Esophagus mucosa (tissue), 1 donor: ENCODE data around the gene TRAPPC12. TPM values are rescaled to one million over a fixed set of nuclear protein-coding genes. Genes with fewer than 3 reads are reported as not detected.
"Not testable (repeated sequence)": the region's sequence is repeated elsewhere in the genome, so short reads cannot be mapped to it uniquely, and the experiment has no call there.

Experiments
- ATAC-seq: fragments of 200-7000 bp; cut with Tn5 transposase; one replicate; pipeline ENCODE4 v1.9.1; 2020
- total RNA-seq: library from RNA; stranded (reverse); gene quantifications from one replicate; pipeline ENCODE4 v1.2.4, GENCODE V29; 2023
- donor health status: DM: yes; HTN: yes; CAD: no.

The TRAPPC12 gene
- total RNA-seq, 1 donor from 2014 or later = 61.7 TPM

DNA sequence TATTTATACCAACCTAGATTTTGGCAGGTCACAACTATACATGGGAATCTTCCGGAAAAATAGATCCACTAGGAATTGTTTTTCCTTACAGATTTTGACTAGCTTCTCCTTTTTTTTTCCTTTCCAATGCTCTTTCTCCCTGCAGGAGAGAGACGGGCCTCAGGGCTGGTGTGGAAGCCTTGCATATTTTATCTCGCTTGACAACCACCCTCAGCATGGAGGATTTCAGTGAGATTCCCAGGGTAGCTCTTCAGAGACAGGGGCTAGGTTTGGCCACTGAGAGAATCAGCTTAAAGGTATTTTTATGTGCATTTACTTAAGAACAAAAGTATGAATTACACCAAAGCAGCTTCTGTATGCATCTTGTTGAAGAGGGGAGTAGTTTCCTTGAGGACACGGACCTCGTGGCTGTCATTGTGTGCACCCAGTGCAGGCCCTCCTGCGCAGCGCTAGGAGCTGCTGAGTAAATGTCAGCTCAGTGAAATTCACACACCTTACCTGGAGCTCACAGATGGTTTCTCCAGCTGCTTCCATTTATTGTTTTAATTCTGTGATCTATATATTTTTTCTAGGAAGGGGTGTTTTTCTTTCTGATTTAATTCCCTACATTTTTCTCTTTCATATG lies 54.4 kb downstream of the TRAPPC12 start:
- ATAC-seq = no peak

DNA sequence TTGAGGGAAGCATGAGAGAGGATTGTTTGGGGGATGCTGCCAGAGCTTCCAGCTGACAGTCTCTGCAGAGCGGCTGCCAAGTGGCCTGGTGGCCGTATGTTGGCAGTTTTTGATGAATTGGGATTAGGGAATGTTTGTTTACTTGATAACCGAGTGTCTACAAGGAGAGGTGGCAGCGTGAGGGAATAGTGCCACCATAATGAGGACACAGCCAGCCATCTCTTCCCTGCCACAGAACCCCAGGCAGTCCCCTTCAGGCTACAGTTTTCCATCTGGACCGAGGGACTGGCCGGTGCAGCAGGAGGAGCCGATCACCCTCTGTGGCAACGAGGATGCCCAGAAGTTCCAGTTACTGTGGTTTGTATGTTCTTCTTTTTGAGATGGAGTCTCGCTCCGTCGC lies 55.2 kb downstream of the TRAPPC12 start:
- ATAC-seq = no peak

DNA sequence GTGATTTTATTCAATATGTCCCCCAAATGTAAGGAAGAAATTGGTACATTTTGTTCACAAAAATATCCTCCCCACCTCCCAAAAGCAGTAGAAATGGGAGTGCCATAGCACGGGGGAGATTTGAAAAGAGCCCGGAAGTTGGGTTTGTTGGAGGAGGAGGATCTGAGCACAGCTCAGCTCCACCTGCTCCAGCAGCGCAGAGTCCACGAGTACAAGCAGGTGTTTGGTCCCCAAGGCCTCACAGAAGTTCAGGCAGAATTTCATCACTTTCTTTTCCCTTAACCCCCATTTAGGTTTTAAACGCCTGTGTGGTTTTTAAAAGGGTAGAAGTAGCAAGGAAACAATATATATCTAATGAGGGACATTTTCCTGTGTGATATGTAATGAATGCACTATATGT lies 56.0 kb downstream of the TRAPPC12 start:
- ATAC-seq = no peak

DNA sequence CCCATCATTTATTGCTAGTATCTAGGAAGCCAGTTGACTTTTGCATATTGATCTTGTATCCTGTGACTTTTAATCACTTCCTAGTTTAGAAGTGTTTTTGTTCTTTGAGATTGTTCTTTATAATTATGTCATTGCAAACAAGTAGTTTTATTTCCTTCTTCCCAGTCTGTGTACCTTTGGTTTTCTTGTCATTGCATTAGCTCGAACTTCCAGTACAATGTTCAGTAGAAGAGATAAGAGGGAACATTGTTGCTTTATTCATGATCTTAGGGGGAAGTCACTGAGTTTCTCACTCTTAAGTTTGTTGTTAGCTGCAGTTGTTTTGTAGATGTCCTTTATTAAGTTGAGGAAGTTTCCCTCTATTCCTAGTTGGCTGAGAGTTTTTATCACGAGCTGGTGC lies 61.0 kb downstream of the TRAPPC12 start:
- ATAC-seq = no peak

DNA sequence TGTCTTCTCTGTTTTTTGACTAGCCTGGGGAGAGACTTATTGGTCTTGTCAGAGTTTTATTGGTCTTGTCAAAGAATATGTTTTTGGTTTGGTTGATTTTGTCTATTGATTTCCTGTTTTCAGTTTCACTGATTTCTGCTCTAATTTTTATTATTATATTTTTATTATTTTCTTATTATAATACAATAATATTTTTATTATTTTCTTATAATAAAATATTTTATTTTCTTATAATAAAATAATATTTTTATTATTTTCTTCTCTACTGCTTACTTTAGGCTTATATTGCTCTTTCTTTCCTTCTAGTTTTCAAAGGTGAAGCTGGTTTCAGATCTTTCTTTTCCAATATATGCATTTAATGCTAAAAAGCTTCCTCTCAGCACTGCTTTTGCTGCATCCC lies 62.0 kb downstream of the TRAPPC12 start:
- no peak for ATAC-seq

DNA sequence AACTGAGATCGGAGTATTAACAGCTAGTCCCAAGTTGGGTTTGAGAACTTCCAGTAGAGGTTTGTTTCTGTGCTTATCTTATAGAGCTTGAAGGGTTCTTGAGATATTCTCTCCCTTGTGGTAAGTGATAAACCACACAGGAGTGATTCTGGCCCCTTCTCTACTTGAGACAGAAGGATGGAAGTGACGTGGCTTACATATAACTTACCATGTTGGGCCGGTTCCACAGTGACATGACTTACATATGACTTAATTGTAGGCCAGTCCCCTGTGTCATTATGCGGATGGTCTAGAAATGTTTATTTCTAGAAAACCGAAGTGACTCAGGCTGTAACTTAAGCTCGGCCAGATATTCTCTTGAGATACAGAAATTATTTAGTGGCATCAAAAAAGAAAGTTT lies 62.7 kb downstream of the TRAPPC12 start:
- no peak for ATAC-seq

DNA sequence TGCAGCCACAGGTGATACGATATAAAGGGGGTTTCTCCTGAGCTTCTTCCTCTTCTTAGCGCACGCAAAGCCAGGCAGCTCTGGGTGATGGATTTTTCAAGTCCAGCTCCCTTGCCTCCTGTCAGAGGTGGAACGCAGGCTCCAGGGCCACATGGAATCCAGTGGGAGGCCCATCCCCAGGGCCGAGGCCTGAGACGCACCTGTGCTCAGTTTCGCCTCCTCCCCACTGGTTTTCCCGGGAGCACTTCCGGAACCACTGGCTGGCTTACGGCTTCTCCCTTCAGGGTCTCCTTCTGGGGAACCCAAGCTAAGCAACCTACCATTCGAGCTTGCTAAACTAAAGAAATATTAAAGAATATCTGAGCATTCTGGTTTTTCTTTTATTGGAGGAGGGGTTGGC lies 63.6 kb downstream of the TRAPPC12 start:
- ATAC-seq = no peak

DNA sequence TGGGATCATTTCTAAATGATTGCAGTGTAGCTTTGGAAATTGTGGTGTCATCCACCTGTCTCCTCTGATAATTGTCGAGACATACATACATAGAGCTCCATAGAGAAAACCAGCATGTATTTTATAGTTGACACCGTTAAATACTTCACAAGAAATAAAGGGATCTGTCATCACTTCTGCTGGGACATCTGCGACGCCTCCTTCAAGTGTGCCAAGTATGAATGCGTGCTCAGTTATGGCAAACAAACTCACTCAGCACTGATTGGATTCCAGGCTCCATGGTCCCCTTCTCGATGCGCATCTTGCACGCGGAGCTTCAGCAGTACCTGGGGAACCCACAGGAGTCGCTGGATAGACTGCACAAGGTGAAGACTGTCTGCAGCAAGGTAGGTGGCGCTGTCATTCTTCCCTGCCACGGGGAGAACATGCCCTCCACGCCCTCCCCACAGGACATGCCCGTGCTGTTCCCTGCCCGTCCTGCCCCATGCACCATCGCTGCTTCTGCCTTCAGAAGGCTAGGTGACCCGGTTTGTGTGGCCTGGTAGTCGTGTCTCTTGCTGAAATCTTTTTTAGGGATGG lies 64.1 kb downstream of the TRAPPC12 start:
- peak; percentile 62 for ATAC-seq

DNA sequence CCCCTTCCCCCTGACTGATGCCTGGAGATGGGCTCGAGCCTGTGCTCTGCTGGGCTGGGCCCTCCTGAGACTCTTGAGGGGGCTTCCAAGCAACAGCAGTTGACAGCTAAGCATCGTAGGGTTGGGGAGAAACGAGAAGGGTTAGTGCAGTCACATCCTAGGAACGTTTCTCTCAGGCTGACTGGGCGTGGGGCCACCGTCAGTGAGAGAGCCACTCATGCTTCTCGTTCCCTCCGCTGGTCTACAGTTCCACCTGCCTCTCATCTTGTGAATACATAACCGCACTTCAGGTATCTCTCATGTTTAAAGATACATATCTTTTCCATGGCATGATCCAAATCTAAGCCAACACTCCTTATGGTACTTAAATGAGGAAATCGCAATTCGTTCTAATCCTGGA lies 66.4 kb downstream of the TRAPPC12 start:
- no peak for ATAC-seq

DNA sequence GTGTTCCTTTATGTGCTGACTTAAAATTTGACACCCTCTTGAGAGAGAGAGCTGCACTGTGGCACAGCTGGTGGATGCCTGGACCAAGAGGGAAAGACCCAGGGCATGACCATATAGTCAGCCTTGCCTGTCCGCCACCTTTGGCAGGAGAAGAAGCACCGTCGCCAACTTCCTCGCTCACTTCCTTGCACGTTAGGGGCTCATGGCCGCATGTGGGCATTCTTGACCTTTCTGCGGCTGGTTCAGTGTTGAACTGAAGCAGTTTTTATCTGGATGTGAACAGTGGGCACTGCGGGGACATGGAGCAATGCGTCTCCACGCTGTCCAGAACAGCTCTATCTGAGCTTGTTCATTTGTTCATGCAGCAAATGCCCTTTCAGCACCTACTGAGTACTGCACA lies 66.9 kb downstream of the TRAPPC12 start:
- no peak for ATAC-seq

DNA sequence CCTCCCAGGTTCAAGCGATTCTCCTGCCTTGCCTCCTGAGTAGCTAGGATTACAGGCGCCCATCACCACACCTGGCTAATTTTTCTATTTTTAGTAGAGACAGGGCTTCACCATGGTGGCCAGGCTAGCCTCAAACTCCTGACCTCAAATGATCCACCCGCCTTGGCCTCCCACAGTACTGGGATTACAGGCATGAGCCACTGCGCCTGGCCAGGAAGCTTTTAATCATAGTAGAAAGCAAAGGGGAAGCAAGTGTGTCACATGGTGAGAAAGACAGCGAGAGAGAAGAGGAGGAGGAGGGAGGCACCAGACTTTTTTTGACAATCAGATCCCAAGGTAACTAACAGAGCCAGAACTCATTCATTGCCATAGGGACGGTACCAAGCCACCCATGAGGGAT lies 67.7 kb downstream of the TRAPPC12 start:
- ATAC-seq = not testable (repeated sequence)

DNA sequence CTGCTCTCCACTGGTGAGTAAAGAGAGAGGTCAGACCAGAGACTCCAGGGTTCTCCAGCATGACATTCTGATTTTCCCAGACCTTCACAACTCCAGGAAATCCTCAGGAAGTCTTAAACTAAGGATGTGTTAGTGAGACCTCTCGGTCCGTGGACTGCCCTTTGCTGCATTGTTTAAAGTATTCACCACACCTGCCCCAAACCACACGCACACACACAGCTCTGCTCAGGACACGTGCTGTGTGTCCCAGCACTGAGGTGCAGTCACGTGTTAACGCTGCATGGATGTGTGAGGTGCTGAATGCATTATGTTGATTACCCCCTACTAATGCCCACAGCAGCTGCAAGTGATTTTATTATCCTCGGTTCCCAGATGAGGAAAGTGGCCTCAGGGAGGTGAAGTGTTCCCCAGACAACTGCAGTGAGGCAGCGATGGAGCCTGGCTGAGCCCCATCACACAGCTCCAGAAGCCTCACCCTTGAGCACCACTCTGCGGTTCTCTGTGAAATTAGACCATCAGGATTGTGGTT lies 68.4 kb downstream of the TRAPPC12 start:
- ATAC-seq = no peak

DNA sequence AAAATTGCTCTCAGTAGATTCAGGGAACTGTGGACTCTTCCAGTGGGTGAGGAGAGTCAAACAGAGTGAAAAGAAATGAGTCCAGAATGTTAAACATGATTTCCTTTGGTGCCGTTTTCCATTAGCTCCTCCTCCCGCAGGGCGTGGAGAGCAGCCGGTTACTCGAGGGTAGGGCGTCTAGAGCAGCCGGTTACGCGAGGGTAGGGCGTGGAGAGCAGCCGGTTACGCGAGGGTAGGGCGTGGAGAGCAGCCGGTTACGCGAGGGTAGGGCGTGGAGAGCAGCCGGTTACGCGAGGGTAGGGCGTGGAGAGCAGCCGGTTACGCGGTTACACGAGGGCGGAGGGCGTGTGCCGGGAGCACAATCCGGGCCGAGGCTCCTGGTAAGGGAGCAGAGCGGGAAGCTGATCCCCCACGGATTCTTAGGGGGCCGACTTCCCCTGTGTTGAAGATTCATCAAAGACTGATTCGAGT lies 69.0 kb downstream of the TRAPPC12 start:
- peak; percentile 65 for ATAC-seq

DNA sequence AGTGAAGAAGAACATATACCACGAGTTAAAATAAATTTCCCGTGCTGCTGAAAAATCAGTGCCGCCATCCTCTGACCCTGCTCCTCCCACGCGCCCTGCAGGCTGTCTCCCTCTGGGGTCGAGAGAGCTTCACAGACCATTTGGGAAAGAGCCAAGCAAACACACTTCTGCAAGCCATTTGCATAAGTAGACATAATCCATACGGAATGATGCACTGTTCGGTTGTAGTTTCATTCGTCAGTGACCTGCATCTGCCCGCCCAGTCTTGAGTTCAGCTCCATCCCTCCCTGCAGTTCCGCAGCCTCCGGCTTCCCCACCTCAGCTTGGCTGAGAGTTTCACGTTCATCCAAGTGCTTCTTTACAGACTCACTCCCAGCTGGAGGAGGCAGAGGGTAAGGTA lies 69.6 kb downstream of the TRAPPC12 start:
- ATAC-seq = no peak

DNA sequence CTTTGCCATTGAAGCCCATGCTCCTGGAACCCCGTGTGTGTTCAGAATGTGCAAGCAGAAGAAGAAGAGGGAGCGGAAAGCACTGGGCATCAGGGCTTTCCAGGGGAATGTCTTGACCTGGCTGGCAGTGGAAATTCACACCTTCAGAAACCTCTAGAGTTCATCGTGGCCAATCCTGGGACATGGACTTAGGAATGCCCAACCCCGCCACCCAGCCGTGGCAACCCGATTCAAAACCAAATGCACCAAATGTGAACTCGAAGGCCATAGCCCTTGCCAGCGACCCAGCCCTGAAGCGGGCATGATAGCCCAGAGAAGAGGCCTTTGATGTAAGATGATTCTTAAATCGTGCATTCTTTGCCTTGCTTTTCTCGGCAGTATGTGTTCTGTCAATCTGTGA lies 70.4 kb downstream of the TRAPPC12 start:
- no peak for ATAC-seq

DNA sequence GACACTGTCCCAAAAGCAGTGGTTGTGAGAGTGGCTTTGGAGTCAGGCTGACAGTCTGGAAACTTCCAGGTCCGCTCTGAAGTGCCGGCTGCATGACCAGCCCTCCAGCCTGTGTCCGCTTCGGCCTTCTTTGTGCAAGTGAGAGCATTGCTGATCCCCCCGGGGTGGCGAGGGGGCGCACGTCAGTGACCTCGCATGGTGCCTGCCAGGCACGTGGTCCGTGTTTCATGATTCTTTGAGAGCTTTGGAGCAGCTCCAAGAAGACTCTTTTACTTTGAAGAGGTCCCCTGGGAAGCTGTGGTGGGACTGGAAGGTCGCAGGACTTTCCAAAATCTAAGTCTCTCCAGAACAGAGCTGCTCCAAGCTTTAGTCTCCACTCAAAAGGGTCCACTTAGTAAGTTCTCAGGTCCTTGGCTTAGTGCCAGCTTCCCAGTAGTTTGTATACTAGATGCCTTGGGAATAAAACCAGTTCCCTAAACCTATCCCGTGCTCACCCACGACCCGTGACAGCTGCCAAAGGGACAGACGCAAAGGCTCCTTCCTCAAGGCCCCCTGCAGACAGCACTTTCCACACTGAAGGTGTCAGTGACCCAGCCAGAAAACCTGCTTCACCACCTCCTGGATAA lies 71.0 kb downstream of the TRAPPC12 start:
- no peak for ATAC-seq

DNA sequence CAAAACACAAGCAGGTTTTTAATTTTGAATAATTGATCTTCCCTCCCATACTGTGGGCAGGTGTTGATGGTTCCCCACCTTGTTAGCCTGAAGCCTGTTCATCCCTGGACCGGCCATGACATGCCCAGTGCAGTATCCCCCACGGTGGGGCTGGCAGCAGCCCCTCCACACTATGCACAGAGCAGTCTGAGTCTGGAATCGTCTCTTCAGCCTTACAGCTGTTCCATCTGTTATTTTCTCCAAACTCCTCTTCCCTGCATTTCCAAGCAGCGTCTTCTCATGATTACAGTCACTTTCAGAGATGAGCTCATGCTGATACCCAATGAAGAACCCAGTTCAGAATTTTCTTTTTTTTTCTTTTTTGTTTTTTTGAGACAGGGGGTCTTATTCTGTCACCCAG lies 71.7 kb downstream of the TRAPPC12 start:
- no peak for ATAC-seq

DNA sequence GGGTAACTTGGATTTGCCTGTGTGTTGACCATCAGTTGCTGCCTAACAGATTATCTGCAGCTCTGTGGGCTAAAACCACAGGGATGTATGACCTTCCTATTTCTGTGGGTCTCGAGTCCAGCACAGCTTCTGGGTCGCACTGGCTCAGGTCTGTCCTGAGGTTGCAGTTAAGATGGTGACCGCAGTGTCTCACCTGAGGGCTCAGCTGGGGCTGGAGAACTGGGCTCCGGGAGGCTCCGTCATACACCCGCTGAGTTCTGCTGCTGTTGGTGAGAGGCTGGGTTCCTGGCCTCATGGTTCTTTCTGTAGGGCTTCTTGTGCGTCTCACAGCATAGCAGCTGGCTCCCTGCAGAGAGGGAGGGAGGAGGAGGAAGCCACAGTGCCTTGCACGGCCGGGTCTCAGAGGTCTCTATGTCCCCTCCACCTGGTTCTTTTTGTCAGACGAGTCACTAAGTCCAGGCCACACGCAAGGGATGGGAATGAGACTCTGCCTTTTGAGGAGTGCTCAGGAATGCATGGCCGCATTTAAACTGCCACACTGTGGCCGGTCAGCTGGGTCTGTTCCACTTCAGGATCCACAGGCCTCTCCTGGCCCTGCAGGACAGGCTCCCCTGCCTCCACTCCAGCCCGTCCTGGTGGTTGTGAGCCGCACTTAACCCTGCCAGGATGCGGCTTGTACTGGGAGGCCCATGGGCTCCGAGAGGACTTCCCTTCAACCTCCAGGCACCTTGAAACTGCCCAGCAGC lies 72.6 kb downstream of the TRAPPC12 start:
- no peak for ATAC-seq

DNA sequence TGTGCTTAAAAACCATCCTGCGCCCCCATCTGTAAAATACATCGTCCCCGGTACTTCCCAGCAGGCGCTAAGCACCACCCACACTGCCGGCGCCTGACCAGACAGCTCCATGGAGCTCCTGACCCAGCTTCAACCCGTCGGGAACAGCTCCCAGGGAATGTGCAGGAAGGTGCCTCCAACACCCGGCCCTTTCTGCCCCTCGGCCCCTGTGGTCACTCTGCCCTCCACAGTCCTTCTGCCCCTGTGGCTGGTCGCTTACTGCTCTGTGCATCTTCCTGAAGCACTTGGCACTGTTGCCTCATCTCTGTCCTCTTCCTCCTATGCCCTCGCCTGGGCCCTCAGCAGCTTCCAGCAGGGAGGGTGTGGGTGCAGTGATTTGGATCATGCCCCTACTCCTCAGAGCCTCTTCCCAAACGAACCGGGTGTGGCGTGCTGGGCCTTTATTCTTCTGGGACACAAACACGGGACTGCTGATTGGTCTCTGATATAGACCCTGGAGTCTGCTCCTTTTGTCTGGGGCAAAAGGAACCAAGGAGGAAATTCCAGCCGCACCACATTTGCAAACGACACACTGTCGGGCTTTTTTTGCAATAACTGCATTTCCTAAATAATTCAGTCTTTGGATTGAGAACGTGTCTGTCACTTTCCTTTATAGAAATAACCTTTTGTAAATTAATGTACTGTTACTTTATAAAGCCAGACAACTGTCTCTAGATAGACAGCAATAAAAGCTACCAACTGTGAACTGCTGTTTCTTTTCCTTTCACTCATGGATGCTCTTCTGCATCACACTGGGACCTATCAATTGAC lies 73.9 kb downstream of the TRAPPC12 start:
- ATAC-seq = no peak

DNA sequence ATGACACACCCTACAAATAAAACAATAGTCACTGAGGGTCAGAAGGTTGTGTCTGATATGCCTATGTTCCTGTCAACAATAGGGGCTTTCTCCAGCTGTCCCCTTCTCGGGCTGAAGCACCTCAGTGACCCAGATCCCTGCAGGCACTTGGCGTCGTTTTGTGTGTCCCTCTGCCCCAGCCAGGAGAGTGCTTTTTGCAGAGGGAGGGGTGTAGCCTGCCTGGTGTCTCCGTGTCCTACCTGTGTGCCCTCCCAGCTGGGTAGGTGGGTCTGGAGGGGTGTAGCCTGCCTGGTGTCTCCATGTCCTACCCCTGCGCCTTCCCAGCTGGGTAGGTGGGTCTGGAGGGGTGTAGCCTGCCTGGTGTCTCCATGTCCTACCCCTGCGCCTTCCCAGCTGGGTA lies 74.5 kb downstream of the TRAPPC12 start:
- ATAC-seq = not testable (repeated sequence)

DNA sequence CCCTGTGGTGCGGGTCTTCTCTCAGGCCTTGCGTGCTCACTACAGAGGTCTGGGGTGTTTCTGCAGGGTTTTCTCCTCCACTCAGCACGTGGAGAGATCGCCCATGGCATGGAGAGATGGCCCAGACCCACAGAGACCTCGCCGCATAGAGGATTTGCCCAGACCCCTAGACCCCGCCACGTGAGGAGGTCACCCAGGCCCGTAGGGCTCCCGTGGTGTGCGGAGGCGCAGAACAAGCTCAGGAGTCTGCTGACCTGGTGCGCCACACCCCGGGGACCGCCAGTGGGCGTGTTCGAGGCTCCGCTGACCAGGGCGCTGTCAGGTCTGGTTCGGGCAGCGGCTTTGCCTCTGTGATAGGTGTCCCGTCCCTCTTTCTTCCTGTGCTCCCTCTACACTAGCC lies 75.3 kb downstream of the TRAPPC12 start:
- ATAC-seq = peak; percentile 19

DNA sequence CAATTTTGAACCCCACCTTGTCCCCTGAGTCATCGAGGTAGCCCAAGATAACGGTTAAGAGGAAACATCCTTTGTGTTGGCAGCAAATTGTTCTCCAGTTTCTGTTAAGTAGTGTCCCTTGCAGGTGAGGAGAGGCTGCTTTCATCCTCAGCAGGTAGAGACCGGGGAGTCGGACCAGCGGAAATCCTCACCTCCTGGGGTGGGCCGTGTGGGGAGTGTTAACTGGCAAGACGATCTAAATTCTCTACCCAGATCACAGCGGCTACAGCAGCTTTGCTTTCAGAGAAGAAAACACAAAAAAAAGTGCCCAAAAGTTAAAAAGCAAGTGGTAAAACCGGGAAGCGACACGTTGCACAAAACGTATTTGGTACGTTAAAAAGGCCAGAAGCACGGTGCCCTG lies 76.6 kb downstream of the TRAPPC12 start:
- ATAC-seq = no peak
